H1 (cell line): ENCODE measurements around the gene STAU1. TPM values are rescaled to one million over a fixed set of nuclear protein-coding genes. Genes with fewer than 3 reads are reported as not detected.

ENCODE experiments used
- CTCF ChIA-PET: fragments of 300-600 bp; sonication (Branson Sonifier 250); formaldehyde crosslinking; loops from one replicate; lab custom pipeline; 2021; ENCODE audit not compliant: partially characterized antibody; lab: Charles Lee
- POLR2A ChIA-PET: fragments of 300-600 bp; sonication (Branson Sonifier 250); formaldehyde crosslinking; loops from one replicate; lab custom pipeline; 2021; ENCODE audit warnings: inconsistent platforms; ENCODE audit not compliant: partially characterized antibody; lab: Charles Lee
- DNase-seq, 2 experiments: peaks; one replicate each; pipeline versions ENCODE4 v3.0.0 to v3.0.0-alpha.2; 2010 to 2022; ENCODE audit warnings: low spot score in 2 of 2, low read depth in 1 of 2, mixed read lengths in 1 of 2
- FAIRE-seq: peaks from 2 replicates; lab custom pipeline; 2011; peaks lifted over from hg19 to GRCh38; lab: Jason Lieb, UNC
- H2AFZ ChIP-seq: 2 replicates; pipeline ENCODE4 v1.8.1; 2012; ENCODE audit warnings: low read length, inconsistent platforms
- H2AK5ac ChIP-seq: 2 replicates; pipeline ENCODE4 v1.6.1; 2013; ENCODE audit warnings: low read depth, low read length
- H2BK120ac ChIP-seq: replicated peaks from 2 replicates; pipeline ENCODE3; 2013; ENCODE audit warnings: low read depth, low read length, inconsistent platforms
- H2BK12ac ChIP-seq: 2 replicates; pipeline ENCODE4 v1.6.1; 2013; ENCODE audit warnings: low read depth, low read length
- H2BK15ac ChIP-seq: 2 replicates; pipeline ENCODE4 v1.6.1; 2013; ENCODE audit warnings: low read length
- H2BK20ac ChIP-seq: 2 replicates; pipeline ENCODE4 v1.6.1; 2013; ENCODE audit warnings: low read length
- H2BK5ac ChIP-seq: 2 replicates; pipeline ENCODE4 v1.6.1; 2013; ENCODE audit warnings: low read depth, low read length
- H3K14ac ChIP-seq: 2 replicates; pipeline ENCODE4 v1.6.1; 2013; ENCODE audit warnings: inconsistent platforms; ENCODE audit not compliant: insufficient read length
- H3K18ac ChIP-seq: 2 replicates; pipeline ENCODE4 v1.6.1; 2013; ENCODE audit warnings: low read length; ENCODE audit errors: extremely low read depth
- H3K23ac ChIP-seq: 2 replicates; pipeline ENCODE4 v1.6.1; 2013; ENCODE audit warnings: inconsistent platforms; ENCODE audit not compliant: insufficient read length
- H3K23me2 ChIP-seq: 2 replicates; pipeline ENCODE4 v1.6.1; 2013; ENCODE audit warnings: low read depth, low read length
- H3K27ac ChIP-seq: 2 replicates; pipeline ENCODE4 v1.6.1; 2011; ENCODE audit warnings: low read depth, low read length, inconsistent platforms
- H3K27me3 ChIP-seq, 4 experiments: replicated peaks in 1 of 4; 1 replicate in 1 of 4; 2 replicates in 3 of 4; pipeline versions ENCODE4 v1.6.1 to v1.8.1; 2011 to 2013; ENCODE audit warnings: low read length in 3 of 4, mild to moderate bottlenecking in 3 of 4, inconsistent platforms in 2 of 4, mixed read lengths in 2 of 4, moderate library complexity in 1 of 4; ENCODE audit not compliant: control insufficient read depth in 3 of 4, insufficient read depth in 3 of 4; ENCODE audit errors: extremely low read depth in 1 of 4
- H3K36me3 ChIP-seq, 4 experiments: 2 replicates each; pipeline versions ENCODE4 v1.6.1 to v1.8.1; 2011 to 2013; ENCODE audit warnings: mild to moderate bottlenecking in 4 of 4, low read length in 3 of 4, moderate library complexity in 2 of 4, control low read depth in 1 of 4, inconsistent platforms in 1 of 4; ENCODE audit not compliant: insufficient read depth in 4 of 4, control insufficient read depth in 2 of 4
- H3K4ac ChIP-seq: replicated peaks from 2 replicates; pipeline ENCODE3; 2013; ENCODE audit warnings: low read length, low read depth, mixed read lengths, inconsistent platforms; ENCODE audit not compliant: insufficient read length
- H3K4me1 ChIP-seq, 4 experiments: replicated peaks in 1 of 4; 1 replicate in 1 of 4; 2 replicates in 3 of 4; pipeline versions ENCODE4 v1.6.1 to v1.8.1; 2011 to 2013; ENCODE audit warnings: low read length in 3 of 4, inconsistent platforms in 2 of 4, mixed read lengths in 1 of 4; ENCODE audit not compliant: insufficient read depth in 4 of 4, control insufficient read depth in 3 of 4
- H3K4me2 ChIP-seq, 2 experiments: 2 replicates each; pipeline versions ENCODE4 v1.6.1 to v1.8.1; 2011 to 2013; ENCODE audit warnings: low read depth in 2 of 2, low read length in 2 of 2, control low read depth in 1 of 2, inconsistent platforms in 1 of 2, mild to moderate bottlenecking in 1 of 2; ENCODE audit not compliant: insufficient read depth in 1 of 2
- H3K4me3 ChIP-seq, 4 experiments: fragments of 200-600, 300-600 bp in 1 of 4; sonication (generic), shearing (Covaris generic), sonication (Bioruptor Twin) in 1 of 4; 2 replicates each; pipeline versions ENCODE4 v1.5.1 to v1.8.1; 2011 to 2016; ENCODE audit warnings: low read length in 4 of 4, low read depth in 3 of 4, control low read depth in 2 of 4, inconsistent platforms in 2 of 4, mild to moderate bottlenecking in 2 of 4, mixed read lengths in 1 of 4, moderate library complexity in 1 of 4; ENCODE audit not compliant: insufficient read depth in 2 of 4; ENCODE audit errors: extremely low read depth in 1 of 4
- H3K56ac ChIP-seq: replicated peaks from 2 replicates; pipeline ENCODE3; 2013; ENCODE audit warnings: low read depth, mild to moderate bottlenecking, mixed read lengths, low read length, inconsistent platforms; ENCODE audit not compliant: insufficient read length
- H3K79me1 ChIP-seq: 2 replicates; pipeline ENCODE4 v1.6.1; 2013; ENCODE audit warnings: low read depth, low read length, control low read depth
- H3K79me2 ChIP-seq, 2 experiments: 2 replicates each; pipeline versions ENCODE4 v1.6.1 to v1.8.1; 2012 to 2013; ENCODE audit warnings: low read length in 2 of 2, mild to moderate bottlenecking in 2 of 2, inconsistent platforms in 1 of 2; ENCODE audit not compliant: insufficient read depth in 2 of 2, control insufficient read depth in 1 of 2
- H3K9ac ChIP-seq, 4 experiments: replicated peaks in 1 of 4; 1 replicate in 1 of 4; 2 replicates in 3 of 4; pipeline versions ENCODE4 v1.6.1 to v1.8.1; 2011 to 2013; ENCODE audit warnings: low read depth in 3 of 4, low read length in 3 of 4, control low read depth in 2 of 4, mild to moderate bottlenecking in 2 of 4, moderate library complexity in 2 of 4, inconsistent platforms in 1 of 4; ENCODE audit errors: extremely low read depth in 1 of 4
- H3K9me3 ChIP-seq, 2 experiments: 2 replicates each; pipeline versions ENCODE4 v1.6.1 to v1.8.1; 2012 to 2013; ENCODE audit warnings: mild to moderate bottlenecking in 2 of 2, moderate library complexity in 2 of 2, control low read depth in 1 of 2, inconsistent platforms in 1 of 2, low read depth in 1 of 2, low read length in 1 of 2, mixed read lengths in 1 of 2; ENCODE audit not compliant: insufficient read depth in 2 of 2
- H4K20me1 ChIP-seq, 2 experiments: replicated peaks in 1 of 2; 2 replicates each; pipeline versions ENCODE3 to v1.8.1; 2011 to 2013; ENCODE audit warnings: inconsistent platforms in 2 of 2, low read length in 2 of 2, mild to moderate bottlenecking in 1 of 2; ENCODE audit not compliant: insufficient read depth in 2 of 2, control insufficient read depth in 1 of 2
- H4K5ac ChIP-seq: 2 replicates; pipeline ENCODE4 v1.6.1; 2013; ENCODE audit warnings: low read length, low read depth, mixed read lengths, inconsistent platforms; ENCODE audit not compliant: insufficient read length
- H4K8ac ChIP-seq: 2 replicates; pipeline ENCODE4 v1.8.0; 2013; ENCODE audit warnings: mild to moderate bottlenecking, moderate library complexity, low read length, inconsistent platforms; ENCODE audit not compliant: insufficient read depth; ENCODE audit errors: extremely low read depth
- H4K91ac ChIP-seq: replicated peaks from 2 replicates; pipeline ENCODE3; 2013; ENCODE audit warnings: low read length, mixed read lengths, inconsistent platforms; ENCODE audit not compliant: insufficient read length
- EP300 ChIP-seq, 2 experiments: IDR thresholded peaks; 1 replicate in 1 of 2; 2 replicates in 1 of 2; pipeline ENCODE4 v1.6.1; 2011 to 2012; ENCODE audit warnings: low read depth in 2 of 2, low read length in 2 of 2, mild to moderate bottlenecking in 2 of 2, borderline replicate concordance in 1 of 2, inconsistent platforms in 1 of 2, moderate library complexity in 1 of 2
- RAD21 ChIP-seq, 2 experiments: IDR thresholded peaks in 1 of 2; conservative IDR thresholded peaks in 1 of 2; 2 replicates each; pipeline ENCODE4 v1.6.1; 2011; ENCODE audit warnings: low read depth in 2 of 2, low read length in 2 of 2, improper control_type of control experiment in 1 of 2, inconsistent platforms in 1 of 2, mild to moderate bottlenecking in 1 of 2, moderate library complexity in 1 of 2
- RBBP5 ChIP-seq: IDR thresholded peaks from 2 replicates; pipeline ENCODE4 v1.7.1; 2012; ENCODE audit warnings: low read depth, mild to moderate bottlenecking, inconsistent platforms, low read length, moderate library complexity, borderline replicate concordance
- WGBS, 2 experiments: shearing (Covaris generic) in 1 of 2; methylation state at CpG; one replicate each; pipeline versions ENCODE4 v1.1.6 to v1.1.7; 2013 to 2015; ENCODE audit warnings: low lambda C conversion rate in 2 of 2, mixed read lengths in 2 of 2, inconsistent platforms in 1 of 2, low coverage in 1 of 2, missing lambda C conversion rate in 1 of 2; ENCODE audit not compliant: insufficient replicate concordance in 2 of 2, insufficient coverage in 1 of 2, insufficient read length in 1 of 2; ENCODE audit errors: extremely low coverage in 1 of 2, missing lambda C conversion rate in 1 of 2; 5-methylcytosine and 5-hydroxymethylcytosine counted together
- polyA plus RNA-seq, 7 experiments: library from polyadenylated mRNA; depleted of rRNA in 3 of 7; stranded (reverse) in 5 of 7; unstranded in 2 of 7; fragments of >200 nt in 5 of 7; fragments of 200-250 nt in 2 of 7; gene quantifications; 1 replicate in 5 of 7; 2 replicates in 1 of 7; 4 replicates in 1 of 7; pipeline versions ENCODE4 v1.2.1 to v1.2.3, GENCODE V29; 2011 to 2013; ENCODE audit warnings: missing spikeins in 2 of 7, mixed read lengths in 2 of 7
- total RNA-seq: library from RNA; stranded (reverse); fragmentation: NEBNext Ultra II Directional; extraction: Animal tissue kit (Norgen Biotek cat#: 25700); gene quantifications from 2 replicates; pipeline ENCODE4 v1.2.1, GENCODE V29; 2021
- TF ChIP-seq, protein P1 (sequence below), 3 experiments: IDR thresholded peaks; 1 replicate in 2 of 3; 2 replicates in 1 of 3; pipeline versions ENCODE4 v1.5.1 to v1.6.1; 2011; ENCODE audit warnings: low read length in 3 of 3, mild to moderate bottlenecking in 3 of 3, inconsistent platforms in 2 of 3, low read depth in 1 of 3, moderate library complexity in 1 of 3; ENCODE audit not compliant: insufficient read depth in 1 of 3; ENCODE audit errors: control extremely low read depth in 1 of 3

The STAU1 gene
- total and polyA plus RNA-seq, 2 of the 8 experiments (the other 6 are each of a cell fraction or from before 2014, with no cell fraction given), result 41.4 to 107 TPM

DNA sequence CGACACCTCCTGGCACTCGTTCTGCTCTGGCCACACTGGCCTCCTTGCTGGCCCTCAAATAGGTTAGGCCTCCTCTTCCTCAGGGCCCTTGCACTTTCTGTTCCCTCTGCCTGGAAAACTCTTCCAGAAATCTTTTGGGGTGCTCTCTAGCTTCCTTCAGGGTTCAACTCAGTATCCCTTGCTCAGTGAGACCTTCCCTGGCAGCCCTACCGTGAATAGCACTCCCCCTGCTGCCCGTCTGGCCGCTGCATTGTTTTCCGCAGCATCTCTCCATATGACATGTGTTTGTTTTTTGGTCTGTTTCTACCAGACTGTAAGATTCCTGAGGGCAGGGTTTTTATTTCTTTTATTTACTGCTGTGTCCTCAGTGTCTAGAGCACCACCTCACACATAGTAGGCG, 37.8 kb upstream of the STAU1 start:
- POLR2A ChIA-PET, result interaction anchor here (1.0 to 1.5 kb wide), 2 partner anchors 14 to 20 kb away, joined by 3 read pairs; no protein-coding TSS in a partner anchor
- Histone ChIP-seq H3K4me2 (no peak overlapping the region), H3K36me3 (peaks cover 26 to 75% (median 61%) of the 10 kb centered on the region in 4 experiments), H2BK5ac (no peak overlapping the region), H4K5ac (no peak overlapping the region), H3K4ac (no peak overlapping the region), H4K91ac (no peak overlapping the region), H2AK5ac (no peak overlapping the region), H3K9ac (no peak overlapping the region), H3K4me1 (no peaks in the 10 kb centered on the region), H3K79me1 (no peaks in the 10 kb centered on the region), H3K79me2 (0 out of 4 replicates have a peak, but pooled peaks cover 0 to under 1% of the 10 kb centered on the region in 2 experiments), H3K27me3 (no peaks in the 10 kb centered on the region), H2BK15ac (no peak overlapping the region), H2BK12ac (no peak overlapping the region), H4K8ac (no peak overlapping the region), H2BK120ac (no peak overlapping the region), H3K14ac (no peak overlapping the region), H2AFZ (no peak overlapping the region), H3K56ac (no peak overlapping the region), H3K23ac (no peak overlapping the region), H3K9me3 (no peaks in the 10 kb centered on the region), H3K18ac (no peak overlapping the region), H3K27ac (no peak overlapping the region), H4K20me1 (peaks cover 0 to 1% of the 10 kb centered on the region in 2 experiments), H2BK20ac (no peak overlapping the region), H3K4me3 (no peak overlapping the region), H3K23me2 (no peaks in the 10 kb centered on the region)
- CTCF ChIA-PET, result interaction anchor here (1.0 to 1.3 kb wide), 3 partner anchors 21 to 93 kb away, joined by 3 read pairs; no protein-coding TSS in a partner anchor
- 91% methylated on average over 7 of the region's 7 CpGs; no CpG with 5 or more reads in 1 of the 2 experiments for WGBS, 2 experiments
- TF ChIP-seq, protein P1, sequence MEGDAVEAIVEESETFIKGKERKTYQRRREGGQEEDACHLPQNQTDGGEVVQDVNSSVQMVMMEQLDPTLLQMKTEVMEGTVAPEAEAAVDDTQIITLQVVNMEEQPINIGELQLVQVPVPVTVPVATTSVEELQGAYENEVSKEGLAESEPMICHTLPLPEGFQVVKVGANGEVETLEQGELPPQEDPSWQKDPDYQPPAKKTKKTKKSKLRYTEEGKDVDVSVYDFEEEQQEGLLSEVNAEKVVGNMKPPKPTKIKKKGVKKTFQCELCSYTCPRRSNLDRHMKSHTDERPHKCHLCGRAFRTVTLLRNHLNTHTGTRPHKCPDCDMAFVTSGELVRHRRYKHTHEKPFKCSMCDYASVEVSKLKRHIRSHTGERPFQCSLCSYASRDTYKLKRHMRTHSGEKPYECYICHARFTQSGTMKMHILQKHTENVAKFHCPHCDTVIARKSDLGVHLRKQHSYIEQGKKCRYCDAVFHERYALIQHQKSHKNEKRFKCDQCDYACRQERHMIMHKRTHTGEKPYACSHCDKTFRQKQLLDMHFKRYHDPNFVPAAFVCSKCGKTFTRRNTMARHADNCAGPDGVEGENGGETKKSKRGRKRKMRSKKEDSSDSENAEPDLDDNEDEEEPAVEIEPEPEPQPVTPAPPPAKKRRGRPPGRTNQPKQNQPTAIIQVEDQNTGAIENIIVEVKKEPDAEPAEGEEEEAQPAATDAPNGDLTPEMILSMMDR (IDR thresholded peaks at IDR 0.05; ENCODE audit: control extremely low read depth in 1 of 3, insufficient read depth in 1 of 3, low read depth in 1 of 3, low read length in 3 of 3), result peak in 2 of 3 experiments; percentile 28 to 31; a peak in 2 of 4 replicates
- TF ChIP-seq RAD21 (IDR thresholded peaks at IDR 0.05 in 1 of 2, conservative IDR thresholded peaks at IDR 0.05 in 1 of 2; ENCODE audit: low read depth in 2 of 2, low read length in 2 of 2), result peak in 1 of 2 experiments; percentile 5; a peak in 1 of 4 replicates
- no peak for TF ChIP-seq EP300 (IDR thresholded peaks at IDR 0.05; ENCODE audit: borderline replicate concordance in 1 of 2, low read depth in 2 of 2, low read length in 2 of 2)
- TF ChIP-seq RBBP5, result no peak
- DNase-seq (no peak), FAIRE-seq (no peak)
